Measurements from ENCODE around the gene ATP5F1D.
"Not testable (repeated sequence)": the region's sequence is repeated elsewhere in the genome, so short reads cannot be mapped to it uniquely, and the experiment has no call there.

The ATP5F1D gene

GRCh38 chr19:1233115-1233667 lies 8.4 kb upstream of the ATP5F1D start:
- no peak for DNase-seq (ENCODE audit: low spot score)

- no peak for DNase-seq (ENCODE audit: low spot score)
Observed at GRCh38 chr19:1234051-1234954, 7.2 kb upstream of the ATP5F1D start.

GRCh38 chr19:1234955-1235380 lies 6.6 kb upstream of the ATP5F1D start:
- DNase-seq (ENCODE audit: low spot score), result no peak

- no peak for DNase-seq (ENCODE audit: low spot score)
Observed at GRCh38 chr19:1235625-1236538, 5.7 kb upstream of the ATP5F1D start.

GRCh38 chr19:1236576-1236975 lies 5.0 kb upstream of the ATP5F1D start:
- DNase-seq (ENCODE audit: low spot score), result no peak

GRCh38 chr19:1237027-1237659 lies 4.4 kb upstream of the ATP5F1D start:
- DNase-seq (ENCODE audit: low spot score), result no peak

GRCh38 chr19:1237754-1238368 lies 3.7 kb upstream of the ATP5F1D start, which contains the start of gene CBARP:
Gene CBARP (minus strand): TSS chr19:1238005. CDS start chr19:1236100, 1,905 bp downstream.
- no peak for DNase-seq (ENCODE audit: low spot score)

- DNase-seq (ENCODE audit: low spot score), result no peak
Observed at GRCh38 chr19:1238369-1239303, 2.9 kb upstream of the ATP5F1D start.

- no peak for DNase-seq (ENCODE audit: low spot score)
Observed at GRCh38 chr19:1239420-1239795, 2.1 kb upstream of the ATP5F1D start.

- DNase-seq (ENCODE audit: low spot score), result peak; percentile 85
Observed at GRCh38 chr19:1239796-1240737, 1.5 kb upstream of the ATP5F1D start.

- no peak for DNase-seq (ENCODE audit: low spot score)
Observed at GRCh38 chr19:1240925-1241324, 626 bp upstream of the ATP5F1D start.

GRCh38 chr19:1243768-1244692 lies 2.5 kb downstream of the ATP5F1D start:
- DNase-seq (ENCODE audit: low spot score), result peak; percentile 84

- no peak for DNase-seq (ENCODE audit: low spot score)
Observed at GRCh38 chr19:1244693-1245451, 3.3 kb downstream of the ATP5F1D start.

GRCh38 chr19:1245494-1246264 lies 4.1 kb downstream of the ATP5F1D start:
- no peak for DNase-seq (ENCODE audit: low spot score)

- DNase-seq (ENCODE audit: low spot score), result not testable (repeated sequence)
Observed at GRCh38 chr19:1246265-1247087, 4.9 kb downstream of the ATP5F1D start.

- DNase-seq (ENCODE audit: low spot score), result no peak
Observed at GRCh38 chr19:1247748-1248138, 6.2 kb downstream of the ATP5F1D start.
